GM12878 (cell line): Measurements from ENCODE around the gene MFSD11.

ENCODE experiments used
- ATF7 ChIP-seq: fragments of 450-650 bp; IDR thresholded peaks from 2 replicates; pipeline ENCODE4 v1.6.1; 2016; ENCODE audit warnings: low read depth, mild to moderate bottlenecking
- CREB1 ChIP-seq: IDR thresholded peaks from 2 replicates; pipeline ENCODE4 v1.6.1; 2012; ENCODE audit warnings: low read depth, mild to moderate bottlenecking, inconsistent platforms
- CTCF ChIP-seq, 3 experiments: IDR thresholded peaks in 2 of 3; conservative IDR thresholded peaks in 1 of 3; 2 replicates each; pipeline ENCODE4 v1.5.1; 2011; ENCODE audit warnings: low read depth in 3 of 3, low read length in 3 of 3, mild to moderate bottlenecking in 3 of 3, control low read depth in 2 of 3, moderate library complexity in 2 of 3, inconsistent platforms in 1 of 3, mixed read lengths in 1 of 3; ENCODE audit not compliant: control insufficient read depth in 2 of 3, insufficient read depth in 1 of 3; ENCODE audit errors: extremely low read depth in 1 of 3
- EGR1 ChIP-seq, 2 experiments: IDR thresholded peaks; 1 replicate in 1 of 2; 2 replicates in 1 of 2; pipeline ENCODE4 v1.6.1; 2011 to 2012; ENCODE audit warnings: low read depth in 2 of 2, low read length in 2 of 2, borderline replicate concordance in 1 of 2, mild to moderate bottlenecking in 1 of 2, moderate library complexity in 1 of 2
- ETV6 ChIP-seq, 2 experiments: fragments of 450-650 bp in 1 of 2; IDR thresholded peaks in 1 of 2; conservative IDR thresholded peaks in 1 of 2; 2 replicates each; pipeline ENCODE4 v1.6.1; 2014; ENCODE audit warnings: antibody characterized with exemption in 1 of 2, borderline replicate concordance in 1 of 2, low read depth in 1 of 2, mild to moderate bottlenecking in 1 of 2, moderate library complexity in 1 of 2
- GABPA ChIP-seq: IDR thresholded peaks from 2 replicates; pipeline ENCODE4 v1.6.1; 2014; ENCODE audit warnings: antibody characterized with exemption, low read depth, mild to moderate bottlenecking, inconsistent platforms
- HDGF ChIP-seq: fragments of 450-650 bp; IDR thresholded peaks from 2 replicates; pipeline ENCODE4 v1.6.1; 2016; ENCODE audit warnings: antibody characterized with exemption
- STAT1 ChIP-seq: fragments of 450-650 bp; conservative IDR thresholded peaks from 2 replicates; pipeline ENCODE4 v1.6.1; 2014; ENCODE audit warnings: antibody characterized with exemption, mild to moderate bottlenecking
- TARDBP ChIP-seq: IDR thresholded peaks from 2 replicates; pipeline ENCODE4 v1.6.1; 2016; ENCODE audit warnings: borderline replicate concordance
- YY1 ChIP-seq: IDR thresholded peaks from 2 replicates; pipeline ENCODE4 v1.6.1; 2011; ENCODE audit warnings: low read depth, mild to moderate bottlenecking, low read length
- ZNF592 ChIP-seq: fragments of 450-650 bp; IDR thresholded peaks from 2 replicates; pipeline ENCODE4 v1.6.1; 2017; ENCODE audit warnings: mild to moderate bottlenecking, moderate library complexity
- TF ChIP-seq, protein P1 (sequence below): IDR thresholded peaks from 2 replicates; pipeline ENCODE4 v1.6.1; 2012; ENCODE audit warnings: mild to moderate bottlenecking, low read depth, low read length

DNA sequence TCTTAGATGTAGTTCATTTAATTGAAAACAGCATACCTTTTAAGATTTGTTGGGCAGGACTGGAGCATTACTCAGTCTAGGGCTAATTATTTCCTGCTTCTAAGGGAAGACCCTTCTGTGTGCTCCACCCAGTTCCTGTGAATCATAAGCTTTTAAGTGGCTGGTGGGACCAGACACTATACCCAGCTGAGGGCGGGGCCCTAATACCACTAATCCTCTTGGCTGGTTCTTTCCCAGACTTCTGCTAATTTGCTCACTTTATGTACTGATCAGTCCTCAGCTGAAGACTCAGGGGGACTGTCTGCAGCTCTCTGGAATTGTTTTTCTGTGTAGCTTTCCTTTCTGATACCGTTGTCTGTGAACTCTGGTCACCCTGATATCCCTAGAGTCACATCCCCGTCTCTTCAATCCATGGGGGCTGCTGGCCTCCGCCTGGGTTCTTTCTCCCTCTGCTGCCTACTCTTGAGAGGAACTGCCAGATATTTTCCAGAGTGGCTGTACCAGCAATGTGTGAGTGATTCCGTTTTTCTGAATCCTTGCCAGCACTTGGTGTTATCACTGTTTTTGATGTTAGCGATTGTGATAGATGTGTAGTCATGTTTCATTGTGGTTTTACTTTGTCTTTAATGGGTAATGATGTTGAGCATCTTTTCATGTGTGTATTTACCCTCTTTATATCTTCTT, 35.1 kb downstream of the MFSD11 start:
- TF ChIP-seq ATF7 (no peak), YY1 (no peak), STAT1 (no peak), ZNF592 (no peak), ETV6 (conservative IDR thresholded peaks at IDR 0.05 in 1 of 2, IDR thresholded peaks at IDR 0.05 in 1 of 2; ENCODE audit: borderline replicate concordance in 1 of 2, low read depth in 1 of 2) (no peak), CTCF (IDR thresholded peaks at IDR 0.05 in 2 of 3, conservative IDR thresholded peaks at IDR 0.05 in 1 of 3; ENCODE audit: control insufficient read depth in 2 of 3, extremely low read depth in 1 of 3, insufficient read depth in 1 of 3, low read depth in 3 of 3, low read length in 3 of 3) (no peak), HDGF (no peak), TARDBP (no peak), EGR1 (IDR thresholded peaks at IDR 0.05; ENCODE audit: borderline replicate concordance in 1 of 2, low read depth in 2 of 2, low read length in 2 of 2) (no peak), GABPA (no peak), CREB1 (no peak)
- TF ChIP-seq, protein P1, sequence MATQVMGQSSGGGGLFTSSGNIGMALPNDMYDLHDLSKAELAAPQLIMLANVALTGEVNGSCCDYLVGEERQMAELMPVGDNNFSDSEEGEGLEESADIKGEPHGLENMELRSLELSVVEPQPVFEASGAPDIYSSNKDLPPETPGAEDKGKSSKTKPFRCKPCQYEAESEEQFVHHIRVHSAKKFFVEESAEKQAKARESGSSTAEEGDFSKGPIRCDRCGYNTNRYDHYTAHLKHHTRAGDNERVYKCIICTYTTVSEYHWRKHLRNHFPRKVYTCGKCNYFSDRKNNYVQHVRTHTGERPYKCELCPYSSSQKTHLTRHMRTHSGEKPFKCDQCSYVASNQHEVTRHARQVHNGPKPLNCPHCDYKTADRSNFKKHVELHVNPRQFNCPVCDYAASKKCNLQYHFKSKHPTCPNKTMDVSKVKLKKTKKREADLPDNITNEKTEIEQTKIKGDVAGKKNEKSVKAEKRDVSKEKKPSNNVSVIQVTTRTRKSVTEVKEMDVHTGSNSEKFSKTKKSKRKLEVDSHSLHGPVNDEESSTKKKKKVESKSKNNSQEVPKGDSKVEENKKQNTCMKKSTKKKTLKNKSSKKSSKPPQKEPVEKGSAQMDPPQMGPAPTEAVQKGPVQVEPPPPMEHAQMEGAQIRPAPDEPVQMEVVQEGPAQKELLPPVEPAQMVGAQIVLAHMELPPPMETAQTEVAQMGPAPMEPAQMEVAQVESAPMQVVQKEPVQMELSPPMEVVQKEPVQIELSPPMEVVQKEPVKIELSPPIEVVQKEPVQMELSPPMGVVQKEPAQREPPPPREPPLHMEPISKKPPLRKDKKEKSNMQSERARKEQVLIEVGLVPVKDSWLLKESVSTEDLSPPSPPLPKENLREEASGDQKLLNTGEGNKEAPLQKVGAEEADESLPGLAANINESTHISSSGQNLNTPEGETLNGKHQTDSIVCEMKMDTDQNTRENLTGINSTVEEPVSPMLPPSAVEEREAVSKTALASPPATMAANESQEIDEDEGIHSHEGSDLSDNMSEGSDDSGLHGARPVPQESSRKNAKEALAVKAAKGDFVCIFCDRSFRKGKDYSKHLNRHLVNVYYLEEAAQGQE, result no peak
